Lower leg skin (tissue), 4 donors: ENCODE data around the gene MIEN1. TPM values are rescaled to one million over a fixed set of nuclear protein-coding genes. Genes with fewer than 3 reads are reported as not detected.

Source experiments
- DNase-seq, 2 donors: peaks; one replicate each; pipeline ENCODE4 v3.0.0-alpha.2; 2019; ENCODE audit warnings: low spot score in 2 of 2
- H3K4me3 ChIP-seq: fragments of 200-600 bp; sonication (generic); 2 replicates; pipeline ENCODE4 v1.5.1; 2017; ENCODE audit warnings: mild to moderate bottlenecking, low read depth; ENCODE audit not compliant: poor library complexity, severe bottlenecking
- CTCF ChIP-seq, 3 donors: fragments of 450-650 bp; IDR thresholded peaks; one replicate each; pipeline ENCODE4 v1.5.1; 2016; ENCODE audit warnings: antibody characterized with exemption in 3 of 3, mild to moderate bottlenecking in 3 of 3, moderate library complexity in 2 of 3
- POLR2A ChIP-seq, 2 donors: fragments of 450-650 bp; IDR thresholded peaks; one replicate each; pipeline ENCODE4 v1.6.1; 2016 to 2017; ENCODE audit warnings: antibody characterized with exemption in 2 of 2, mild to moderate bottlenecking in 1 of 2, moderate library complexity in 1 of 2
- WGBS, 2 donors: methylation state at CpG; one replicate each; pipeline ENCODE4 v1.1.5; 2018; 5-methylcytosine and 5-hydroxymethylcytosine counted together
- intact Hi-C: fragments of 100-400 bp; cut with DNase I; formaldehyde crosslinking; loops from one replicate; pipeline ENCODE4 v1.15.0; 2023; ENCODE audit warnings: low total_unique reads
- total RNA-seq, 4 donors: library from RNA; depleted of rRNA; stranded (reverse); fragments of >200 nt; gene quantifications; one replicate each; pipeline ENCODE4 v1.1.0, GENCODE V29; 2016

MIEN1 gene
- total RNA-seq, result 10 to 100 TPM; 42.8 to 82.0 (median 59.7) TPM

GRCh38 chr17:39730095-39730921 lies at the start of gene MIEN1:
Gene MIEN1 (minus strand): TSS chr17:39730532. CDS start chr17:39730495, 37 bp downstream.
- intact Hi-C loops, result no loop called here
- 2% methylated on average over 21 to 24 of the region's 65 CpGs for WGBS, 2 donors
- DNase-seq, result peak; percentile 84 to 98
- peak in 1 of 3 donors; percentile 77 for TF ChIP-seq CTCF (IDR thresholded peaks at IDR 0.05)
- peak in 1 of 2 donors; percentile 52 for TF ChIP-seq POLR2A (IDR thresholded peaks at IDR 0.05)
- H3K4me3 ChIP-seq, result peak within 1 kb of the TSS; percentile 53

- 66 to 68% methylated on average over 11 of the region's 11 CpGs for WGBS, 2 donors
- intact Hi-C loops, result no loop called here
- TF ChIP-seq CTCF (IDR thresholded peaks at IDR 0.05) (no peak), POLR2A (IDR thresholded peaks at IDR 0.05) (no peak)
Measured at GRCh38 chr17:39777534-39778365, 47.4 kb upstream of the MIEN1 start.

GRCh38 chr17:39776252-39776651 lies 45.9 kb upstream of the MIEN1 start:
- intact Hi-C loops, result no loop called here
- TF ChIP-seq CTCF (IDR thresholded peaks at IDR 0.05) (no peak), POLR2A (IDR thresholded peaks at IDR 0.05) (no peak)
- DNase-seq, result no peak
- H3K4me3 ChIP-seq, result no peak overlapping the region

More at GRCh38 chr17:39777534-39778365, 47.4 kb upstream of the MIEN1 start:
- no peak overlapping the region for H3K4me3 ChIP-seq
- no peak for DNase-seq

GRCh38 chr17:39775031-39775430 lies 44.7 kb upstream of the MIEN1 start:
- no peak for TF ChIP-seq POLR2A (IDR thresholded peaks at IDR 0.05)
- TF ChIP-seq CTCF (IDR thresholded peaks at IDR 0.05), result no peak
- H3K4me3 ChIP-seq, result no peak overlapping the region
- no peak for DNase-seq
- intact Hi-C loops, result no loop called here
- 82 to 86% methylated on average over 2 of the region's 2 CpGs for WGBS, 2 donors

GRCh38 chr17:39774047-39774446 lies 43.7 kb upstream of the MIEN1 start:
- 85% methylated on average over 4 of the region's 4 CpGs for whole genome bisulfite sequencing, 2 donors
- no peak overlapping the region for H3K4me3 ChIP-seq
- intact Hi-C loops, result no loop called here
- TF ChIP-seq CTCF (IDR thresholded peaks at IDR 0.05), result no peak
- TF ChIP-seq POLR2A (IDR thresholded peaks at IDR 0.05), result no peak
- no peak for DNase-seq
